Tibial nerve (tissue), 4 donors: ENCODE results near the gene CMKLR1.

Experiments
- EP300 ChIP-seq, 2 donors: sonication (generic); formaldehyde crosslinking; IDR thresholded peaks; one replicate each; pipeline ENCODE4 v1.6.1; 2017; ENCODE audit warnings: antibody characterized with exemption in 2 of 2, mild to moderate bottlenecking in 1 of 2
- POLR2A ChIP-seq, 2 donors: fragments of 450-650 bp; IDR thresholded peaks; one replicate each; pipeline ENCODE4 v1.6.1; 2017; ENCODE audit warnings: antibody characterized with exemption in 2 of 2, mild to moderate bottlenecking in 2 of 2, moderate library complexity in 2 of 2
- TF ChIP-seq, protein P1 (sequence below), 5 experiments: fragments of 200-600 bp in 3 of 5; fragments of 450-650 bp in 2 of 5; sonication (generic) in 3 of 5; IDR thresholded peaks; one replicate each; pipeline ENCODE4 v1.5.1; 2016 to 2019; ENCODE audit warnings: antibody characterized with exemption in 5 of 5, mild to moderate bottlenecking in 3 of 5, moderate library complexity in 2 of 5

DNA sequence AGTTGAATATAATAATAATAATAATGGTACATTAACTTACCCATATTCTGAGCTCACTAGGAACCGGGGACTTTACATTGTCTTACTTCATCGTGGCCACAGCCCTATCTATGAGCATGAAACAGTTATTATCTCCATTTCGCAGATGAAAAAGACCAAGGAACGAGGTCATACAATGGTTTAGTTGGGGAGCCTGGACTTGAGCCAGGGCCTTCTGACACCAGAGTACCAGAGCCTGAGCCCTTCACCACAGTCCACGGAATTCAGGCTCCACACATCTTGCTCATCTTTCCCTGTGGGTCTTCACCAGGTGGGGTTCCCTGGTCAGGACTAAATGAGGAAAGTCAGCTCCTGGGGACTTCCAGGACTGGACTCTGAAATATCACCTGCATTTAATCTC, 31.3 kb upstream of the CMKLR1 start:
- TF ChIP-seq POLR2A (IDR thresholded peaks at IDR 0.05) (no peak), EP300 (IDR thresholded peaks at IDR 0.05) (no peak)
- TF ChIP-seq, protein P1, sequence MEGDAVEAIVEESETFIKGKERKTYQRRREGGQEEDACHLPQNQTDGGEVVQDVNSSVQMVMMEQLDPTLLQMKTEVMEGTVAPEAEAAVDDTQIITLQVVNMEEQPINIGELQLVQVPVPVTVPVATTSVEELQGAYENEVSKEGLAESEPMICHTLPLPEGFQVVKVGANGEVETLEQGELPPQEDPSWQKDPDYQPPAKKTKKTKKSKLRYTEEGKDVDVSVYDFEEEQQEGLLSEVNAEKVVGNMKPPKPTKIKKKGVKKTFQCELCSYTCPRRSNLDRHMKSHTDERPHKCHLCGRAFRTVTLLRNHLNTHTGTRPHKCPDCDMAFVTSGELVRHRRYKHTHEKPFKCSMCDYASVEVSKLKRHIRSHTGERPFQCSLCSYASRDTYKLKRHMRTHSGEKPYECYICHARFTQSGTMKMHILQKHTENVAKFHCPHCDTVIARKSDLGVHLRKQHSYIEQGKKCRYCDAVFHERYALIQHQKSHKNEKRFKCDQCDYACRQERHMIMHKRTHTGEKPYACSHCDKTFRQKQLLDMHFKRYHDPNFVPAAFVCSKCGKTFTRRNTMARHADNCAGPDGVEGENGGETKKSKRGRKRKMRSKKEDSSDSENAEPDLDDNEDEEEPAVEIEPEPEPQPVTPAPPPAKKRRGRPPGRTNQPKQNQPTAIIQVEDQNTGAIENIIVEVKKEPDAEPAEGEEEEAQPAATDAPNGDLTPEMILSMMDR (IDR thresholded peaks at IDR 0.05): no peak
